ENCODE measurements around the gene PRCC. TPM values are rescaled to one million over a fixed set of nuclear protein-coding genes. Genes with fewer than 3 reads are reported as not detected.
A peak's percentile ranks its signal among the peaks of the same experiment; 100 is the strongest.

PRCC gene
- polyA plus RNA-seq, 1 donor from 2014 or later = 57.3 TPM

DNA sequence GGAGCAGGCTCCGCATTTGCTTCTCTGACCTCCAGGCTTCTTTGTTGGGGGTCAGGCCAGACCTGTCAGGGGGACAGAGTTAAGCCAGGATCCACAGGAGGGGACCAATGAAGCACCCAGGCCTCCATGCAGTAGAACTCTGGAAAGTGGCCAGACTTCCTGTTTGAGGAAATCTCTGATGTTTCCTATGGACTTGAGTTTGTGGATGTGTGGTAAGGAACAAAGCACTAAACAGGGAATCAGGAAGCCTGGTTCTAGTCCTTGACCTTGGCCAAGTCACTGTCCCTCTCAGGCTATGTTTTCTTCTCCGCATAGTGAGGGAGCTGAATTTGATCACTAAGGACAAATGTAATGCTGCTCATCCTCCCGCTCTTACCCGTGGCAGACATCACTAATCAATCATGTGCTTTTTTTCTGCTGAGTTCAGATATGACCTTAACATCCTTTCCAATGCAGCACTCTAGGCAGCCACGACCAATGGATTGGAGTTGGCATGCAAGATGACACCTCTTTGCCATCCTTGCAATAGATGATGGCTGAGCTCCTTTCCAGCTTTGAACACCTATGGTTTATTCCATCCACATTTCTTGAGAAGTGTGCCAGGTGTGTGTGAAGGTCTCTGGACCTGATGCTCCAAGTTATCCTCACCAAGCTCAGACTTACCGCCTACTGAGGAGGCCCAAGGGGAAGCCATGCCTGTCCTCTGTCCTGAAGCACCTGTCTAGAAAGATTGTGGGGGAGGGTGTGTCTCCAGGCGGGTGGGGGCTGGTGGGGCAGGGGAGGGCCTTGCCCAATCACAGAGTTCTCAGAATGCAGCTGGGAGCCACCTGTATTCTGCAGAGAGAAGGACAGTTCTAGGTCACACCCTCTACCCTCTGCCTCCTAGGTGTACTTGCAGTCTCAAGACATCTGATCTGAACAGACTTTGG, 39.4 kb downstream of the PRCC start:
- Mint-ChIP-seq H3K4me3 (no peak overlapping the region), H3K4me1 (peaks cover 0 to 4% (median 1%) of the 10 kb centered on the region in 3 donors), H3K27me3 (no peaks in the 10 kb centered on the region)

DNA sequence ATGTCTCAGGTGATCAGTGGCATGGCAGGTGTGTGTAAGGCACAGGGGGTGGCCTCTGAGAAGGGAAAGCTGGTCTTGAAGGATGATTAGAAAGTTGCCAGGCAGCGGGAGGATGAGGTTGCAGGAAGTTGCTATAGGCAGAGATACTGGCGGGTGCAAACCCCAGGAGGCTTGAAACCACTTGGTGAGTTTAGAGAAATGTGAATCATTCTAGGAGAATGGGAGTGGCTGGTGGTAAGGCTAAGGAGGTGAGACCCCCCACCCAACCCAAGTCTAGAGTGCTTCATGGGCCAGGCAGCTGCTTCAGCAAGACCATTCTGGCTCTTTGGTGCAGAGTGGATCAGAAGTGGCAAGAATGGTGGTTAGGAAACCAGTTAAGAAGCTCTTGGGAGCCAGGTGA, 40.3 kb downstream of the PRCC start:
- peaks cover 0 to 6% (median 4%) of the 10 kb centered on the region in 3 donors for H3K4me1 Mint-ChIP-seq
- H3K4me3 Mint-ChIP-seq = no peak overlapping the region

More for the DNA sequence above, 39.4 kb downstream of the PRCC start:
- Mint-ChIP-seq H3K36me3 (peaks cover 3% of the 10 kb centered on the region), H3K9me3 (no peaks in the 10 kb centered on the region), H3K27ac (peak overlapping the region in 1 of 3 donors; percentile 33)

DNA sequence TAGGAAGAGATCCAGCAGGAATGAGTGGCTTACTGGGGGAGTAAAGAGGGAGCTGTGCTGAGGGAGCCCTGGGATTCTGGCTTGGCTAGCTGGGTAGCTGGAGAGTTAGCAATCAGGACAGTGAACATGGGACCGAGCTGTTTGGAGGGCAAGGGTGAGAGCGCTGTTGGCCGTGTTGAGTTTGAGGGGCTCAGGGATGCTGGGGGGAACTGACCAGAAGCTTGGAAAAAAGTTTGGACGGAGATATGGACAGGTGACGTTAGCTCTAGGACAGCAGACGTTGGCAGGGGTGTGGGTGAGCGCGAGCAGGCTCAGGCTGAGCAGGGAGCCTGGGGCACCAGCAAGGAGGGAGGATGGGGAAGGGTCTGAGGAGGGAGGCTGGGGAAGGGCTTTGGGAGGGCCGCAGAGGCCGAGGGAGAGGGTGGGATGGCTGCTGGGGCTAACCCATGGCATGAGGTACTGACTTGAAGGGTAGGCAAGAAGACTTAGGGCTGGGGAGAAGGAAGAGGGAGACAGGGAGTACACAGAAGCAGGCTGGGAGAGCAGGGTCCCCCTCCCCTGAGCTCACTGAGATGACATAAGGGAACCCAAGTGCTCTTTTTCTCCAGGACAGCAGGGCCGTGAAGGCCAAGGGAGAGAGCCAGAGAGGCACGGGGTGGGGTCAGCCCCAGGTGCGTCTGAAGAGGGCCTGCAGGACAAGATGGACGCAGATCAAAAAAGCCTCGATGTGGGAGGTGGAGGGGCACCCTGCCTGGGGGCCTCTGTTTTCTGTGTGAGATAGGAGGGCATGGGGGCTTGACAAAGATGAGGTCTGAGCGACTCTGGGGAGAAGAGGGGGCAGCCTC, 41.1 kb downstream of the PRCC start:
- peaks cover 0 to 7% (median 4%) of the 10 kb centered on the region in 3 donors for H3K4me1 Mint-ChIP-seq
- H3K4me3 Mint-ChIP-seq = peak overlapping the region in 1 of 4 donors; percentile 18
- H3K9me3 Mint-ChIP-seq = no peaks in the 10 kb centered on the region
- peaks cover 3% of the 10 kb centered on the region for H3K36me3 Mint-ChIP-seq
- H3K27ac Mint-ChIP-seq = no peak overlapping the region
- H3K27me3 Mint-ChIP-seq = no peaks in the 10 kb centered on the region

More for the DNA sequence above, 40.3 kb downstream of the PRCC start:
- H3K9me3 Mint-ChIP-seq = no peaks in the 10 kb centered on the region
- H3K36me3 Mint-ChIP-seq = peaks cover 3% of the 10 kb centered on the region
- no peak overlapping the region for H3K27ac Mint-ChIP-seq
- H3K27me3 Mint-ChIP-seq = no peaks in the 10 kb centered on the region

DNA sequence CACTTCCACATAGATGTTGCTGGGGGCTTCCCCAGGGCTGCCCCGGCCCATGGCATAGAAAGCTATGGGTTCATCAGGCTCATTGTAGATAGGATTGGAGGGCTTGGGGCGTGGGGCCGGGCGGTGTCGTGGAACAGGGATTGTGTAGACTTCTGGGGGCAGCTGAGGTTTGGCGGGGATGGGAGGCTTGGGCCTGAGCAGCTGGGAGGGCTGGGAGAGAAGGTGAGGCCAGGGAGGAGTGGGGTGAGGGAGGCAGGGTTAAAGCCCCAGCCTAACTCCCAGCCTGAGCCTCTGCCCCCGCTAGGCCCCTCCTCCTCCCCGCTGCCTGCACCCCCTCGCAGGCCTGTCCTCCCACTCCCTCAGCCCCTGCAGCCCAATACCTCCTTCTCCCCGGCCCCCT, 41.9 kb downstream of the PRCC start:
- no peaks in the 10 kb centered on the region for H3K9me3 Mint-ChIP-seq
- H3K36me3 Mint-ChIP-seq = peaks cover 3% of the 10 kb centered on the region
- no peak overlapping the region for H3K4me3 Mint-ChIP-seq
- H3K27ac Mint-ChIP-seq = no peak overlapping the region
- no peaks in the 10 kb centered on the region for H3K27me3 Mint-ChIP-seq
- H3K4me1 Mint-ChIP-seq = peaks cover 0 to 7% (median 4%) of the 10 kb centered on the region in 3 donors

DNA sequence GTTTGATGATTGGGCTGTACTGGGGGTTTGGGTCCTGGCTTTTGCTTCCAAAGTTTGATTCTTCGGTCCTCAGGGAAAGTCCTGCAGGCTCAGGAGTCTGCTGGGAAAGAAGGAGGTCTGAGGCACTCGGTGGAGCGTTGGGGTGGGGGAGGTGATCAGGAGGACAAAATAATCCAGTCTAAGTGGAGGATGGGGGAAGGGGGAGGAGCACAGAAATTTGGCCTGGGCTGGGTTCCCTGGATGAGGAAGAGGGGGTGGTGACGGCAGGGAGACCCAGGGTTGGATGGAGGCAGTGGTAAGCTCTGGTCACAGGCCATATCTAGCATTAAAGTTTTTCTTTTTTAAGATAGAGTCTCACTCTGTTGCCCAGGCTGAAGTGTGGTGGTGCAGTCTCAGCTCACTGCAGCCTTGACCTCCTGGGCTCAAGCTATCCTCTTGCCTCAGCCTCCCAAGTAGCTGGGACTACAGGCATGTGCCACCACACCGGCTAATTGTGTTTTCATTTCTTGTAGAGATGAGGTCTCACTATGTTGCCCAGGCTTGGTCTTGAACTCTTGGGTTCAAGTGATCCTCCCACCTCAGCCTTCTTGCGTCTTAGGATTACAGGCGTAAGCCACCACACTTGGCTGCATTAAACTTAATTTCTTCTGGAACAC, 42.5 kb downstream of the PRCC start:
- Mint-ChIP-seq H3K9me3 (no peaks in the 10 kb centered on the region), H3K27me3 (no peaks in the 10 kb centered on the region), H3K36me3 (peaks cover 1% of the 10 kb centered on the region), H3K27ac (no peak overlapping the region), H3K4me1 (peaks cover 0 to 7% (median 4%) of the 10 kb centered on the region in 3 donors), H3K4me3 (no peak overlapping the region)

DNA sequence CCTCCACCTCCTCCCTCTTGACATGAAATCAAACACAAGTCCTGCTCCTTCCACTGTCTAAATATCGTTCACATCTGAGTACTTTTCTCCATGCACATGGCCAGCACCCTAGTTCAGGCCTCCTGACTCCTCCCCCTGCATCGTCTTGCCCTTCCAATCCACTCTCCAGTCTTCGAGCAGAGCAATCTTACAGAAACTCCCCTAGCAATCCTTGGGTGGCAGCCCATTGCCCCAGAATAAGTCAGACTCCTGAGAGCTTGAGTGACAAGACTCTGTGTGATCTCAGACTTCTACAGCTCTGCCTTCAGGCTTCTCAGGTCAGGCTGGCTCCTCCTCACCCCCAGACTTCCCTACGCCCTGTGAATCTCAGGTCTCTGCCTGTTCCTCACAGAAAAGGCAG, 43.8 kb downstream of the PRCC start:
- H3K9me3 Mint-ChIP-seq = no peaks in the 10 kb centered on the region
- H3K27me3 Mint-ChIP-seq = no peaks in the 10 kb centered on the region
- H3K4me1 Mint-ChIP-seq = peaks cover 0 to 14% (median 9%) of the 10 kb centered on the region in 3 donors
- peaks cover 1% of the 10 kb centered on the region for H3K36me3 Mint-ChIP-seq
- peak overlapping the region in 2 of 4 donors; percentile 31 to 47 for H3K4me3 Mint-ChIP-seq
- peak overlapping the region in 1 of 3 donors; percentile 49 for H3K27ac Mint-ChIP-seq

DNA sequence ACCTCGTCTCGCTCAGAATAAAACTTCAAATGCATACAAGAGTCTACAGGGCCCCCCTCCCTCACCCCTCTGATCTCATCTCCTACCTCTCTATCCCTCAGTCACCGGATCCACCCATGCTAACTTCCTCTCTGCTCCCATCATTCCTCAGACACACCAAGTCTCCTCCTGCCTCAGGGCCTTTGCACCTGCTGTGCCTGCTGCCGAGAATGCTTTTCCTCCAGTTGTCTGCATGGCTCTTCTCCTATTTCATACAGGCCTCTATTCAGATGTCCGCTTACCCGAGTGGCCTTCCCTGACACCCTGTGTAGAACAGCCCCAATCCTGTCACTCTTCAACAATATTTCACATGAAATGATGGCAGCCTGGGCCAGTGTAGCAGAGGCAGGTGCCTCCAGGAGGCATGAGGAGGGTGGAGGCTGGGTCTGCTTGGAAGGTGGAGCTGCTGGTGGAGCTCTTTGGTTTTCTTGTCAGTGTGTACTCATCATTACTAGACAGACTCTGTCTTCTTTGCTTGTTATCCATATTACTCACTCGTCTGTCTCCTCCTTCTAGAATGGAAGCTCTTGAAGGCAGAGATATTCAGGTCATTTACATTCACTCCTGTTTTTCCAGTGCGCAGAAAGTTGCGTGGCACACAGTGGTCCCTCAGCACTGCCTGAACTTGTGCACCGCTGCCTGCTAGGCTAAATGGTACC, 45.1 kb downstream of the PRCC start:
- Mint-ChIP-seq H3K9me3 (no peaks in the 10 kb centered on the region), H3K27me3 (no peaks in the 10 kb centered on the region), H3K27ac (no peak overlapping the region), H3K4me3 (peak overlapping the region; percentile 30 to 87 (median 40)), H3K4me1 (peaks cover 0 to 24% (median 12%) of the 10 kb centered on the region in 3 donors), H3K36me3 (no peaks in the 10 kb centered on the region)

DNA sequence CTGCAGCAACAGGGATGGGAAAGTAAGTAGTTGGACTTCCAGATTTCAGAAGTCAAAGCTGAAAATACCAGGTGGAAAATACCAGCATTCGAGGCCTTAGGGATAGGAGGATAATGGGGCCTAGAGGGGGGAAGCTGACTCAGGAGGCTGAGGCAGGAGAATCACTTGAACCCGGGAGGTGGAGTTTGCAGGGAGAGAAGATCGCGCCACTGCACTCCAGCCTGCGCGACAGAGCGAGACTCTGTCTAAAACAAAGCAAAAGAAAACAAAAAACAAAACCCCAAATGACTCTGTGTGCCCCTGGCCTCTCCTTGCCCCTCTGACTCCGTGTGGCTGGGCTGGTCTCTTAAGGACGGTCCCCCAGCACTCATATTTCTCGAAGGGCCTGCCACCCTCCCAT, 46.0 kb downstream of the PRCC start:
- Mint-ChIP-seq H3K27me3 (no peaks in the 10 kb centered on the region), H3K4me1 (peaks cover 0 to 24% (median 10%) of the 10 kb centered on the region in 3 donors), H3K36me3 (no peaks in the 10 kb centered on the region), H3K27ac (peak overlapping the region in 2 of 3 donors; percentile 63 to 69), H3K9me3 (no peaks in the 10 kb centered on the region), H3K4me3 (peak overlapping the region; percentile 54 to 95 (median 88))

DNA sequence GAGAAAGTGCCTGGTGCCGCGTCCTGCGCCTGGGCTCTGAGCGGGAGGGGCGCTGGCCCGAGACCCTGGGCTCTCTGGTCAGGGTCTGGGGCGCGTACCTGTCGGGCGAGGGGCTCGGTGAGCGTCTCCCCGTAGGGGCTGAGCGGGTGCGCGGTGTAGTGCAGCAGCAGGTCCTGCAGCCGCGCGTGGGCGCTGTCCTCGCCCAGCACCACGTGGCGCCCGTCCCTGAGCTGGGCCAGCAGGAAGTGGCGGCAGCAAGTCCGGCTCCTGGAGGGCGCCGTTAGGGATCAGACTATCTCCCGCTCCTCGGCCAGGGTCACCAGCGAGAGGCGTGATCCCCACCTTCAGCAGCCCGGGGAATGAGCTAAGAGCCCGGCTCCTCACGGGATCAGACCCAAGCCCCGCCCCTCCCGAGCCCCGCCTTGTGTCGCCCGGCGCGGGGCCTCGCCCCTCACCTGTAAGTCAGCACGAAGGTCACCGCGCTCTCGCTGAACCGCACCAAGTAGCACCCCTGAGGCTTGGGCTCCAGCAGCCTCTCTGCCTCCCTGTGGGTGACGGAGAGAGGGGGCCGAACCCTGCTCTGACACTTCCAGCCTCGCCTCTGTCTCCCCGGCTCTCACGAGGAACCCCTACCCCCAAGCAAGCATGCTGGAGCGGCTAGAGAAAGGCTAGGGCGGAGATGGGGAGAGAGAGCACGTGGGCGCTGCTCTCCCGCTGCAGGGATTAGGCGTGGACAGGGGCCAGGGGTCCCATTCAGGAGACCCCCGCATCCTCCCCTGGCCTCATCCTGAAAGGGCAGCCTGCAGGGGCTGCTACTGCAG, 46.6 kb downstream of the PRCC start:
- peaks cover 0 to 24% (median 10%) of the 10 kb centered on the region in 3 donors for H3K4me1 Mint-ChIP-seq
- H3K27me3 Mint-ChIP-seq = no peaks in the 10 kb centered on the region
- peak overlapping the region; percentile 54 to 95 (median 88) for H3K4me3 Mint-ChIP-seq
- H3K9me3 Mint-ChIP-seq = no peaks in the 10 kb centered on the region
- no peaks in the 10 kb centered on the region for H3K36me3 Mint-ChIP-seq
- peak overlapping the region in 2 of 3 donors; percentile 61 to 86 for H3K27ac Mint-ChIP-seq

DNA sequence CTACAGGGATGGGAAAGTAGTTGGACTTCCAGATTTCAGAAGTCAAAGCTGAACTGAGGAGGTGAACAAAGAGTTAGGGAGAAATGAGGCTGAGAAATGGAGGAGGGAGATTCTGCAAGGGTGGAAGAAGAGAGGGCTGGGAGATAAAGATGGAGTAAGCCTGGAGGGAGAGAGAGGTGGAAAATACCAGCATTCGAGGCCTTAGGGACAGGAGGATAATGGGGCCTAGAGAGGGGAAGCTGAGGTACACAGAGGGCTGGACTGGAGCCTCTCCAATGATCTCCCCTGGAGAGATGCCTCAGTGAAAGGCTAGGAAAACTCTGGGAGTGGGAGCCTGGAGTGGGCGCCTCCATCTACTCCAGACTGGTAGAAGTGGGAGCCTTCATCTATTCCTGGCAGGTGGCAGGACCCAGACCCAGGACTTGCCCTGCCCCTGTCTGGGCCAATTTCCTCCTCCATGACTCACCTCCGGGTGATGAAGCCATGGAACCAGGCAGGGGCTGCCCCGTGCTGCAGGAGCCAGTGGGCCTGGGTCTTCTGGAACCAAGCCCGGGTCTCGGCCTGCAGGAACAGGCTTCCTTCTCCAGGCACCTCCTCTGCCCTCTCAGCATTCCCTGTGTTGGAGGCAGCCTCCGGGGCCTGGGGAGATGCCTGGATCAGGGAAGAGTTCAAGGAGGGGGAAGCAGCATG, 47.4 kb downstream of the PRCC start:
- H3K4me3 Mint-ChIP-seq = peak overlapping the region; percentile 54 to 95 (median 88)
- H3K27me3 Mint-ChIP-seq = no peaks in the 10 kb centered on the region
- H3K9me3 Mint-ChIP-seq = no peaks in the 10 kb centered on the region
- H3K4me1 Mint-ChIP-seq = peaks cover 0 to 24% (median 10%) of the 10 kb centered on the region in 3 donors
- H3K27ac Mint-ChIP-seq = peak overlapping the region in 2 of 3 donors; percentile 61 to 86
- H3K36me3 Mint-ChIP-seq = no peaks in the 10 kb centered on the region

DNA sequence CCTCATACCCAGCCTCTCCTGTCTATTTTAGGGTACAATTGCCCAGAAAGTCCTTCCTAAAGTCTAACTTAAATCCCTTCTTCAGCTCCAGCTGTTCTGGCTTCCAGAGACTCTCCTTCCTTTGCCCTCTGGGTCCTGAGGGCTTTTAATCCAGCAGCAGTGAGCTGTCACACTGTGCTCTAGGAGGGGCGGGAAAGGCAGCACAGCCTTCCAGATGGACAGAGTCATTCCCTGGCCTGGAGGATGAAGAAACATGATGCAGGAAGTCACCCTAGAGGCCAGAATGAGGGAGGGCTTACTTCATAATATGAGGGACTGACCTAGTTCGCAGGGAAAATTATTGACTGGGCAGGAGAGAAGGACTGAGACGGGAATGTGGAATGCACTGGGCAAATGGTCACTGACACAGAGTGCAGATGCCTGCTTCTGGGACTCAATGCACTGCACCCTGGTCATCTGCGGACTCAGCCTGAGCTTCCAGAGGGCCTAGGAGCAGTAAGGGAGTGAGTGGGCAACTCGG, 48.0 kb downstream of the PRCC start:
- H3K36me3 Mint-ChIP-seq = no peaks in the 10 kb centered on the region
- H3K9me3 Mint-ChIP-seq = no peaks in the 10 kb centered on the region
- H3K4me3 Mint-ChIP-seq = peak overlapping the region in 3 of 4 donors; percentile 54 to 89 (median 82)
- H3K4me1 Mint-ChIP-seq = peaks cover 0 to 24% (median 10%) of the 10 kb centered on the region in 3 donors
- peak overlapping the region in 2 of 3 donors; percentile 50 to 92 for H3K27ac Mint-ChIP-seq
- H3K27me3 Mint-ChIP-seq = no peaks in the 10 kb centered on the region

DNA sequence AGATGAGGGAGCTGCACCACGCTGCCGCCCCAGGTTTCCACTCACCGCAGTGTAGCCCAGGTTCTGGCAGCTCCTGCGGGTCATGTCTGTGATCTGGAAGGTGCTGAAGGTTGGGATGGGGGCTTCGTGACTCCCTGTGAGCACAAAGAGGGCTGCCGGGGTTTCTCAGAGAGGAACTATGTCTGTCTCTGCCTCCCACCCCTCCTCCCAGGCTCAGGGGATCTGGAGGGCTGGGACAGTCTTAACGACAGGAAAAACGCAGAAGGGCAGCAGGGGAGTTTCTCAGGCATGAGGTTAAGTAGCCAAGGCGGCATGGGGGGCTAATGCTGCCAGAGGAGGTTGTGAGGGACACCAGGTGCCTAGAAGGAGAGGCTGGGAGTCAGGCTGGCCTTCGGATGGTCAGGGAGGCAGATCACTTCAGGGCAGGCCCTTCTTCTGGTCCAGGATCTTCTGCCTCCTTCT, 48.7 kb downstream of the PRCC start:
- no peaks in the 10 kb centered on the region for H3K36me3 Mint-ChIP-seq
- peak overlapping the region; percentile 80 to 92 (median 90) for H3K27ac Mint-ChIP-seq
- no peaks in the 10 kb centered on the region for H3K9me3 Mint-ChIP-seq
- H3K4me1 Mint-ChIP-seq = peaks cover 0 to 24% (median 10%) of the 10 kb centered on the region in 3 donors
- no peaks in the 10 kb centered on the region for H3K27me3 Mint-ChIP-seq
- H3K4me3 Mint-ChIP-seq = peak overlapping the region in 2 of 4 donors; percentile 81 to 89
